SK-N-SH (cell line): ENCODE measurements around the gene MAP6D1. TPM values are rescaled to one million over a fixed set of nuclear protein-coding genes. Genes with fewer than 3 reads are reported as not detected.

Experiments
- CTCF ChIA-PET: fragments of 300-600, 350-600 bp; formaldehyde crosslinking; extraction: SDS; loops from one replicate; lab custom pipeline; 2021; lab: Yijun Ruan, JAX
- POLR2A ChIA-PET: fragments of 350-600 bp; sonication (Branson Sonifier 250); formaldehyde crosslinking; extraction: SDS; loops from one replicate; lab custom pipeline; 2020; ENCODE audit warnings: antibody characterized with exemption, inconsistent platforms; lab: Yijun Ruan, JAX
- DNase-seq: peaks from one replicate; pipeline ENCODE4 v3.0.0; 2012
- H2AFZ ChIP-seq: fragments of 200-600 bp; sonication (generic); 2 replicates; pipeline ENCODE4 v1.8.1; 2016; ENCODE audit warnings: antibody characterized with exemption, mild to moderate bottlenecking, low read depth
- H3F3A ChIP-seq: fragments of 200-600 bp; sonication (generic); replicated peaks from 2 replicates; pipeline ENCODE3; 2016; ENCODE audit warnings: antibody characterized with exemption, mild to moderate bottlenecking; ENCODE audit not compliant: insufficient read depth
- H3K27ac ChIP-seq, 2 experiments: fragments of 200-500 bp in 1 of 2; fragments of 200-600 bp in 1 of 2; sonication (Bioruptor generic) in 1 of 2; sonication (generic), shearing (Covaris generic) in 1 of 2; 2 replicates each; pipeline versions ENCODE4 v1.5.1 to v1.6.1; 2014 to 2016; ENCODE audit warnings: low read depth in 2 of 2, inconsistent platforms in 1 of 2, low read length in 1 of 2, mild to moderate bottlenecking in 1 of 2, mixed read lengths in 1 of 2
- H3K27me3 ChIP-seq: fragments of 200-600 bp; sonication (generic), shearing (Covaris generic); 2 replicates; pipeline ENCODE4 v1.6.1; 2016; ENCODE audit warnings: mixed run types; ENCODE audit not compliant: insufficient read depth
- H3K36me3 ChIP-seq, 2 experiments: fragments of 200-500 bp in 1 of 2; fragments of 200-600 bp in 1 of 2; sonication (Bioruptor generic) in 1 of 2; sonication (generic) in 1 of 2; replicated peaks in 1 of 2; 2 replicates each; pipeline versions ENCODE3 to v1.5.1; 2014 to 2016; ENCODE audit warnings: low read length in 1 of 2, mild to moderate bottlenecking in 1 of 2; ENCODE audit not compliant: insufficient read depth in 2 of 2, control insufficient read depth in 1 of 2
- H3K4me1 ChIP-seq, 2 experiments: fragments of 200-500 bp in 1 of 2; fragments of 200-600 bp in 1 of 2; sonication (Bioruptor generic) in 1 of 2; sonication (generic), shearing (Covaris generic) in 1 of 2; 2 replicates each; pipeline versions ENCODE4 v1.5.1 to v1.6.1; 2014 to 2016; ENCODE audit warnings: low read depth in 1 of 2, low read length in 1 of 2, mixed run types in 1 of 2; ENCODE audit not compliant: insufficient read depth in 2 of 2, control insufficient read depth in 1 of 2
- H3K4me2 ChIP-seq: fragments of 200-600 bp; sonication (generic), shearing (Covaris generic); 2 replicates; pipeline ENCODE4 v1.6.1; 2017; ENCODE audit warnings: mixed run types
- H3K4me3 ChIP-seq, 2 experiments: fragments of 200-500 bp in 1 of 2; fragments of 200-600 bp in 1 of 2; sonication (Bioruptor generic) in 1 of 2; sonication (generic), shearing (Covaris generic) in 1 of 2; 2 replicates each; pipeline versions ENCODE4 v1.5.1 to v1.8.1; 2014 to 2016; ENCODE audit warnings: low read depth in 2 of 2, inconsistent platforms in 1 of 2, low read length in 1 of 2, mild to moderate bottlenecking in 1 of 2, mixed read lengths in 1 of 2, moderate library complexity in 1 of 2
- H3K79me2 ChIP-seq: fragments of 200-600 bp; sonication (generic); 2 replicates; pipeline ENCODE4 v1.8.1; 2017; ENCODE audit warnings: mild to moderate bottlenecking; ENCODE audit not compliant: insufficient read depth
- H3K9ac ChIP-seq: fragments of 200-600 bp; sonication (generic); 2 replicates; pipeline ENCODE4 v1.6.1; 2017; ENCODE audit warnings: mixed run types
- H3K9me2 ChIP-seq: fragments of 200-600 bp; sonication (generic); 2 replicates; pipeline ENCODE4 v1.6.1; 2017; ENCODE audit warnings: mixed run types
- H3K9me3 ChIP-seq: fragments of 200-600 bp; sonication (generic); 2 replicates; pipeline ENCODE4 v1.6.1; 2017; ENCODE audit warnings: mixed run types, mild to moderate bottlenecking, moderate library complexity
- H4K20me1 ChIP-seq: fragments of 200-600 bp; sonication (generic); 2 replicates; pipeline ENCODE4 v1.6.1; 2017; ENCODE audit warnings: mild to moderate bottlenecking, mixed run types; ENCODE audit not compliant: insufficient read depth
- CHD2 ChIP-seq: fragments of 150-350 bp; IDR thresholded peaks from 2 replicates; pipeline ENCODE4 v1.6.1; 2018; ENCODE audit warnings: low read length; ENCODE audit not compliant: partially characterized antibody
- EP300 ChIP-seq, 2 experiments: IDR thresholded peaks; 2 replicates each; pipeline versions ENCODE4 v1.4.0 to v1.6.1; 2012; ENCODE audit warnings: borderline replicate concordance in 1 of 2, low read depth in 1 of 2, low read length in 1 of 2
- EZH2phosphoT487 ChIP-seq: fragments of 200-600 bp; sonication (generic); IDR thresholded peaks from 2 replicates; pipeline ENCODE4 v1.6.1; 2017; ENCODE audit warnings: low read depth, mixed run types, mild to moderate bottlenecking, antibody characterized with exemption, moderate library complexity, borderline replicate concordance
- FOSL2 ChIP-seq: IDR thresholded peaks from 2 replicates; pipeline ENCODE4 v1.4.0; 2012; ENCODE audit warnings: low read depth, mild to moderate bottlenecking, moderate library complexity, borderline replicate concordance
- FOXJ3 ChIP-seq: sonication (generic); formaldehyde crosslinking; IDR thresholded peaks from 2 replicates; pipeline ENCODE4 v1.5.1; 2020; ENCODE audit warnings: mild to moderate bottlenecking, missing genetic modification reagents
- FOXM1 ChIP-seq: IDR thresholded peaks from 2 replicates; pipeline ENCODE4 v1.4.0; 2012; ENCODE audit warnings: low read depth, mild to moderate bottlenecking
- GATA2 ChIP-seq: sonication (generic); formaldehyde crosslinking; IDR thresholded peaks from 2 replicates; pipeline ENCODE4 v1.5.0; 2020; ENCODE audit warnings: mild to moderate bottlenecking, missing genetic modification reagents
- MXI1 ChIP-seq: IDR thresholded peaks from 2 replicates; pipeline ENCODE4 v1.6.1; 2012; ENCODE audit warnings: mild to moderate bottlenecking, low read depth, low read length, improper control_type of control experiment
- NRF1 ChIP-seq: IDR thresholded peaks from 2 replicates; pipeline ENCODE4 v1.6.1; 2012; ENCODE audit warnings: low read depth, mild to moderate bottlenecking, low read length
- POLR2AphosphoS5 ChIP-seq: IDR thresholded peaks from 2 replicates; pipeline ENCODE4 v1.6.1; 2012; ENCODE audit warnings: low read depth, low read length
- RFX5 ChIP-seq: IDR thresholded peaks from 2 replicates; pipeline ENCODE4 v1.6.1; 2012; ENCODE audit warnings: mild to moderate bottlenecking, improper control_type of control experiment, low read length
- RXRA ChIP-seq: IDR thresholded peaks from 2 replicates; pipeline ENCODE4 v1.4.0; 2012; ENCODE audit warnings: low read depth, mild to moderate bottlenecking, borderline replicate concordance
- TAF1 ChIP-seq: IDR thresholded peaks from 2 replicates; pipeline ENCODE4 v1.6.1; 2012; ENCODE audit warnings: low read depth, mild to moderate bottlenecking, low read length, moderate library complexity, borderline replicate concordance
- TCF12 ChIP-seq: IDR thresholded peaks from 2 replicates; pipeline ENCODE4 v1.4.0; 2012
- TEAD4 ChIP-seq: IDR thresholded peaks from 2 replicates; pipeline ENCODE4 v1.4.0; 2012; ENCODE audit warnings: mild to moderate bottlenecking, borderline replicate concordance; ENCODE audit not compliant: insufficient read depth
- WGBS: methylation state at CpG from one replicate; pipeline ENCODE4 v1.1.6; 2017; ENCODE audit warnings: low lambda C conversion rate; 5-methylcytosine and 5-hydroxymethylcytosine counted together
- polyA plus RNA-seq, 3 experiments: library from polyadenylated mRNA; depleted of rRNA; stranded (reverse); fragments of >200 nt; gene quantifications; 2 replicates each; pipeline ENCODE4 v1.2.3, GENCODE V29; 2012
- TF ChIP-seq, protein P1 (sequence below): IDR thresholded peaks from 2 replicates; pipeline ENCODE4 v1.4.0; 2012; ENCODE audit warnings: low read depth, borderline replicate concordance
- TF ChIP-seq, protein P2 (sequence below): fragments of 150-350 bp; IDR thresholded peaks from 2 replicates; pipeline ENCODE4 v1.6.1; 2016; ENCODE audit warnings: mild to moderate bottlenecking, low read depth, low read length
- TF ChIP-seq, protein P3 (sequence below): IDR thresholded peaks from 2 replicates; pipeline ENCODE4 v1.4.0; 2012; ENCODE audit warnings: low read depth
- TF ChIP-seq, protein P4 (sequence below): fragments of 200-600 bp; sonication (generic); IDR thresholded peaks from 2 replicates; pipeline ENCODE4 v1.6.1; 2017; ENCODE audit warnings: antibody characterized with exemption, mild to moderate bottlenecking, moderate library complexity
- TF ChIP-seq, protein P5 (sequence below): IDR thresholded peaks from 2 replicates; pipeline ENCODE4; 2012

Gene MAP6D1
- polyA plus RNA-seq, 1 of the 3 experiments (the other 2 are of a cell fraction): 2.6 TPM

DNA sequence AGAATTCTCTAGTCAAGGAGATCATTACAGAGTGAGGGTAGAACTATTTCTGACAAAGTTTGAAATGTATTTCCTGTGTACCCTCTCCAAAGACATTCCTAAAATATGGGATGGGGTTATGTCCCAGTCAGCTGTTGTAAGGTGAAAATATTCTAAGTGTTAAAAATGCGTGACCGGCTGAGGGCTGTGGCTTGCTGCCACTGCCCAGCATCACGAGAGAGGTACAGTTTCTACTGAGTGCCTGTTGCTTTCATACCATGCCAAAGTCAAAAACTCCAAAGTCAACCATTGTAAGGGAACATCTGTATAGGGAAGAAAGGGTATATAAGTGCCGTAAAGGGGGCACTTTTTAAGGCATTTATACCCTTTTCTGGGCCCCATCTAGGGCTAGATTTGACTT, 30.9 kb downstream of the MAP6D1 start:
- ChIA-PET POLR2A (no interaction called here), CTCF (interaction anchor here (0.9 to 1.1 kb wide), 3 partner anchors 18 to 210 kb away, joined by 3 to 4 read pairs (median 3); partner anchors contain the start of gene MAP6D1)
- no peaks in the 10 kb centered on the region for H3K4me1 ChIP-seq
- no peaks in the 10 kb centered on the region for H3K9me3 ChIP-seq
- no peak overlapping the region for H3K4me3 ChIP-seq
- TF ChIP-seq NRF1: no peak
- TF ChIP-seq RXRA: no peak
- no peak for TF ChIP-seq FOSL2
- TF ChIP-seq, protein P1, sequence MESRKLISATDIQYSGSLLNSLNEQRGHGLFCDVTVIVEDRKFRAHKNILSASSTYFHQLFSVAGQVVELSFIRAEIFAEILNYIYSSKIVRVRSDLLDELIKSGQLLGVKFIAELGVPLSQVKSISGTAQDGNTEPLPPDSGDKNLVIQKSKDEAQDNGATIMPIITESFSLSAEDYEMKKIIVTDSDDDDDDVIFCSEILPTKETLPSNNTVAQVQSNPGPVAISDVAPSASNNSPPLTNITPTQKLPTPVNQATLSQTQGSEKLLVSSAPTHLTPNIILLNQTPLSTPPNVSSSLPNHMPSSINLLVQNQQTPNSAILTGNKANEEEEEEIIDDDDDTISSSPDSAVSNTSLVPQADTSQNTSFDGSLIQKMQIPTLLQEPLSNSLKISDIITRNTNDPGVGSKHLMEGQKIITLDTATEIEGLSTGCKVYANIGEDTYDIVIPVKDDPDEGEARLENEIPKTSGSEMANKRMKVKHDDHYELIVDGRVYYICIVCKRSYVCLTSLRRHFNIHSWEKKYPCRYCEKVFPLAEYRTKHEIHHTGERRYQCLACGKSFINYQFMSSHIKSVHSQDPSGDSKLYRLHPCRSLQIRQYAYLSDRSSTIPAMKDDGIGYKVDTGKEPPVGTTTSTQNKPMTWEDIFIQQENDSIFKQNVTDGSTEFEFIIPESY: no peak
- no peak for TF ChIP-seq FOXM1
- no peak for TF ChIP-seq TCF12
- TF ChIP-seq MXI1: no peak
- TF ChIP-seq, protein P2, sequence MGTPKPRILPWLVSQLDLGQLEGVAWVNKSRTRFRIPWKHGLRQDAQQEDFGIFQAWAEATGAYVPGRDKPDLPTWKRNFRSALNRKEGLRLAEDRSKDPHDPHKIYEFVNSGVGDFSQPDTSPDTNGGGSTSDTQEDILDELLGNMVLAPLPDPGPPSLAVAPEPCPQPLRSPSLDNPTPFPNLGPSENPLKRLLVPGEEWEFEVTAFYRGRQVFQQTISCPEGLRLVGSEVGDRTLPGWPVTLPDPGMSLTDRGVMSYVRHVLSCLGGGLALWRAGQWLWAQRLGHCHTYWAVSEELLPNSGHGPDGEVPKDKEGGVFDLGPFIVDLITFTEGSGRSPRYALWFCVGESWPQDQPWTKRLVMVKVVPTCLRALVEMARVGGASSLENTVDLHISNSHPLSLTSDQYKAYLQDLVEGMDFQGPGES: no peak
- H3K36me3 ChIP-seq: peaks cover 51 to 59% of the 10 kb centered on the region in 2 experiments
- no peak overlapping the region for H3K27ac ChIP-seq
- H3K4me2 ChIP-seq: no peak overlapping the region
- peaks cover 4% of the 10 kb centered on the region; the same call in 1 of the 2 replicates for H3K79me2 ChIP-seq
- H3K27me3 ChIP-seq: no peaks in the 10 kb centered on the region
- WGBS: 100% methylated on average over 4 of the region's 4 CpGs
- H4K20me1 ChIP-seq: no peaks in the 10 kb centered on the region
- H3K9me2 ChIP-seq: no peaks in the 10 kb centered on the region
- H2AFZ ChIP-seq: no peak overlapping the region
- no peak overlapping the region for H3K9ac ChIP-seq
- no peak for DNase-seq
- no peaks in the 10 kb centered on the region for H3F3A ChIP-seq

DNA sequence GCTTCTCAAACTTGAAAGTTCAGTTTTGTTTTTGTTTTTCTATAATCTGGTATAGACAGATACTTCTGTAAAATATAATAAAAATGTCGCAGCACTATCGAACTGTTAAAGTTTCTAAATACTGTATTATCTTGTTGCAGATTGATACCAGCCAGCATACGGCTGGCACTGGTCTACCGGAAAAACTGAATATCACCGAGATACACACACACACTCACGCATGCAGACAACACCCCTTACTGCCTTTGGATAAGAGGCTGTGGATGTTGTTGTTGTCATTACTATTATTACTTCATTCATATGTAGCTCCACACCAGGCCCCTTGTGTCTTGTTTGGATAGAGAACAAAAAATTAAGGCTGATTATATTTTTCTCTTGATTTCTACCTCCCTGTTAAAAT, 32.4 kb downstream of the MAP6D1 start:
- ChIA-PET POLR2A (no interaction called here), CTCF (interaction anchor here (1.5 kb wide), 1 partner anchor 313 kb away, joined by 3 read pairs; no protein-coding TSS in a partner anchor)
- Histone ChIP-seq H4K20me1 (no peaks in the 10 kb centered on the region), H3K4me3 (no peak overlapping the region), H3K27me3 (no peaks in the 10 kb centered on the region), H3K4me1 (no peaks in the 10 kb centered on the region), H3K9me2 (no peaks in the 10 kb centered on the region), H3K79me2 (peaks cover 9% of the 10 kb centered on the region), H2AFZ (no peak overlapping the region), H3K9ac (no peak overlapping the region), H3K4me2 (no peak overlapping the region), H3F3A (no peaks in the 10 kb centered on the region), H3K27ac (no peak overlapping the region), H3K36me3 (peaks cover 43 to 54% of the 10 kb centered on the region in 2 experiments), H3K9me3 (no peaks in the 10 kb centered on the region)
- 98% methylated on average over 6 of the region's 6 CpGs for WGBS
- no peak for DNase-seq
- TF ChIP-seq RXRA: no peak
- no peak for TF ChIP-seq POLR2AphosphoS5
- TF ChIP-seq, protein P2: no peak
- TF ChIP-seq TAF1: no peak
- TF ChIP-seq, protein P3, sequence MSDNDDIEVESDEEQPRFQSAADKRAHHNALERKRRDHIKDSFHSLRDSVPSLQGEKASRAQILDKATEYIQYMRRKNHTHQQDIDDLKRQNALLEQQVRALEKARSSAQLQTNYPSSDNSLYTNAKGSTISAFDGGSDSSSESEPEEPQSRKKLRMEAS: no peak
- no peak for TF ChIP-seq FOXM1
- no peak for TF ChIP-seq EZH2phosphoT487
- TF ChIP-seq TEAD4: no peak
- TF ChIP-seq EP300 (IDR thresholded peaks at IDR 0.05; ENCODE audit: borderline replicate concordance in 1 of 2, low read depth in 1 of 2, low read length in 1 of 2): no peak
- TF ChIP-seq FOXJ3 (CRISPR knock-in tag): no peak
- TF ChIP-seq, protein P4, sequence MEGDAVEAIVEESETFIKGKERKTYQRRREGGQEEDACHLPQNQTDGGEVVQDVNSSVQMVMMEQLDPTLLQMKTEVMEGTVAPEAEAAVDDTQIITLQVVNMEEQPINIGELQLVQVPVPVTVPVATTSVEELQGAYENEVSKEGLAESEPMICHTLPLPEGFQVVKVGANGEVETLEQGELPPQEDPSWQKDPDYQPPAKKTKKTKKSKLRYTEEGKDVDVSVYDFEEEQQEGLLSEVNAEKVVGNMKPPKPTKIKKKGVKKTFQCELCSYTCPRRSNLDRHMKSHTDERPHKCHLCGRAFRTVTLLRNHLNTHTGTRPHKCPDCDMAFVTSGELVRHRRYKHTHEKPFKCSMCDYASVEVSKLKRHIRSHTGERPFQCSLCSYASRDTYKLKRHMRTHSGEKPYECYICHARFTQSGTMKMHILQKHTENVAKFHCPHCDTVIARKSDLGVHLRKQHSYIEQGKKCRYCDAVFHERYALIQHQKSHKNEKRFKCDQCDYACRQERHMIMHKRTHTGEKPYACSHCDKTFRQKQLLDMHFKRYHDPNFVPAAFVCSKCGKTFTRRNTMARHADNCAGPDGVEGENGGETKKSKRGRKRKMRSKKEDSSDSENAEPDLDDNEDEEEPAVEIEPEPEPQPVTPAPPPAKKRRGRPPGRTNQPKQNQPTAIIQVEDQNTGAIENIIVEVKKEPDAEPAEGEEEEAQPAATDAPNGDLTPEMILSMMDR: no peak
- TF ChIP-seq RFX5: no peak
- TF ChIP-seq CHD2: no peak
- TF ChIP-seq GATA2: no peak
- TF ChIP-seq, protein P5, sequence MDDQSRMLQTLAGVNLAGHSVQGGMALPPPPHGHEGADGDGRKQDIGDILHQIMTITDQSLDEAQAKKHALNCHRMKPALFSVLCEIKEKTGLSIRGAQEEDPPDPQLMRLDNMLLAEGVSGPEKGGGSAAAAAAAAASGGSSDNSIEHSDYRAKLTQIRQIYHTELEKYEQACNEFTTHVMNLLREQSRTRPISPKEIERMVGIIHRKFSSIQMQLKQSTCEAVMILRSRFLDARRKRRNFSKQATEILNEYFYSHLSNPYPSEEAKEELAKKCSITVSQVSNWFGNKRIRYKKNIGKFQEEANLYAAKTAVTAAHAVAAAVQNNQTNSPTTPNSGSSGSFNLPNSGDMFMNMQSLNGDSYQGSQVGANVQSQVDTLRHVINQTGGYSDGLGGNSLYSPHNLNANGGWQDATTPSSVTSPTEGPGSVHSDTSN: no peak
